Keratinocyte (primary cell): ENCODE measurements around the gene PFKFB4. TPM values are rescaled to one million over a fixed set of nuclear protein-coding genes. Genes with fewer than 3 reads are reported as not detected.
"Not testable (repeated sequence)": the region's sequence is repeated elsewhere in the genome, so short reads cannot be mapped to it uniquely, and the experiment has no call there.

Source experiments
- DNase-seq: peaks from one replicate; pipeline ENCODE4 v3.0.0-alpha.2; 2011; ENCODE audit warnings: low read depth, missing footprints, low spot score
- FAIRE-seq: peaks from 2 replicates; lab custom pipeline; 2011; peaks lifted over from hg19 to GRCh38; lab: Jason Lieb, UNC
- H2AFZ ChIP-seq: 2 replicates; pipeline ENCODE4 v1.6.0; 2012; ENCODE audit warnings: low read length, control low read depth, inconsistent platforms; ENCODE audit not compliant: control insufficient read depth
- H3K27ac ChIP-seq: 2 replicates; pipeline ENCODE4 v1.5.1; 2011; ENCODE audit warnings: low read length; ENCODE audit not compliant: control insufficient read depth, insufficient read depth
- H3K27me3 ChIP-seq: 3 replicates; pipeline ENCODE4 v1.6.0; 2011; ENCODE audit warnings: low read length; ENCODE audit not compliant: control insufficient read depth, insufficient read depth; ENCODE audit errors: extremely low read depth
- H3K36me3 ChIP-seq, 2 experiments: 2 replicates in 1 of 2; 3 replicates in 1 of 2; pipeline ENCODE4 v1.5.1; 2011; ENCODE audit warnings: low read length in 2 of 2, mild to moderate bottlenecking in 1 of 2; ENCODE audit not compliant: control insufficient read depth in 2 of 2, insufficient read depth in 2 of 2; ENCODE audit errors: extremely low read depth in 1 of 2
- H3K4me1 ChIP-seq: 3 replicates; pipeline ENCODE4 v1.5.1; 2011; ENCODE audit warnings: low read length; ENCODE audit not compliant: control insufficient read depth, insufficient read depth; ENCODE audit errors: extremely low read depth
- H3K4me2 ChIP-seq: 3 replicates; pipeline ENCODE4 v1.6.0; 2011; ENCODE audit warnings: low read depth, low read length; ENCODE audit not compliant: control insufficient read depth, insufficient read depth; ENCODE audit errors: extremely low read depth
- H3K4me3 ChIP-seq, 3 experiments: fragments of 200-600 bp in 1 of 3; sonication (generic) in 1 of 3; 2 replicates in 2 of 3; 3 replicates in 1 of 3; pipeline ENCODE4 v1.5.1; 2011 to 2016; ENCODE audit warnings: low read length in 3 of 3, mild to moderate bottlenecking in 3 of 3, control low read depth in 2 of 3, inconsistent platforms in 1 of 3, low read depth in 1 of 3, mixed read lengths in 1 of 3, mixed run types in 1 of 3, moderate library complexity in 1 of 3; ENCODE audit not compliant: control insufficient read depth in 2 of 3, insufficient read depth in 2 of 3; ENCODE audit errors: extremely low read depth in 1 of 3
- H3K79me2 ChIP-seq: 2 replicates; pipeline ENCODE4 v1.6.0; 2012; ENCODE audit warnings: low read length; ENCODE audit not compliant: control insufficient read depth, insufficient read depth
- H3K9ac ChIP-seq: 3 replicates; pipeline ENCODE4 v1.6.0; 2011; ENCODE audit warnings: low read length; ENCODE audit not compliant: control insufficient read depth, insufficient read depth; ENCODE audit errors: extremely low read depth
- H3K9me1 ChIP-seq: 3 replicates; pipeline ENCODE4 v1.6.0; 2011; ENCODE audit warnings: low read length; ENCODE audit not compliant: control insufficient read depth, insufficient read depth; ENCODE audit errors: extremely low read depth
- H3K9me3 ChIP-seq: 2 replicates; pipeline ENCODE4 v1.5.1; 2012; ENCODE audit warnings: low read depth, low read length; ENCODE audit not compliant: control insufficient read depth
- H4K20me1 ChIP-seq: 3 replicates; pipeline ENCODE4 v1.6.0; 2011; ENCODE audit warnings: low read length; ENCODE audit not compliant: control insufficient read depth, insufficient read depth; ENCODE audit errors: extremely low read depth
- CTCF ChIP-seq, 3 experiments: IDR thresholded peaks in 1 of 3; conservative IDR thresholded peaks in 1 of 3; optimal IDR thresholded peaks in 1 of 3; 2 replicates in 2 of 3; 3 replicates in 1 of 3; pipeline versions ENCODE3 to v1.5.1; 2011; ENCODE audit warnings: low read length in 3 of 3, mild to moderate bottlenecking in 3 of 3, moderate library complexity in 2 of 3, control low read depth in 1 of 3, inconsistent platforms in 1 of 3; ENCODE audit not compliant: insufficient read depth in 2 of 3; ENCODE audit errors: extremely low read depth in 1 of 3
- EZH2 ChIP-seq: IDR thresholded peaks from one replicate; pipeline ENCODE4 v1.6.1; 2012; ENCODE audit warnings: inconsistent platforms, mild to moderate bottlenecking, low read length, moderate library complexity
- dilution Hi-C: fragments of 300-500 bp; cut with MboI; formaldehyde crosslinking; loops from one replicate; pipeline ENCODE4 v1.7.0; 2020; ENCODE audit warnings: low sequenced_read_pairs; ENCODE audit not compliant: extremely low pct_ligation_motif_present
- polyA plus RNA-seq, 5 experiments: library from polyadenylated mRNA; depleted of rRNA in 3 of 5; stranded (reverse) in 3 of 5; stranded (forward) in 1 of 5; unstranded in 1 of 5; fragments of >200 nt; gene quantifications; 1 replicate in 1 of 5; 2 replicates in 3 of 5; 3 replicates in 1 of 5; pipeline versions ENCODE4 v1.2.1 to v1.2.3, GENCODE V29; 2011 to 2012; ENCODE audit warnings: missing spikeins in 2 of 5, low read depth in 1 of 5, low replicate concordance in 1 of 5

PFKFB4 gene
- polyA plus RNA-seq, 1 donor (not counting 4 experiments of a cell fraction or from before 2014, with no cell fraction given): 15.1 TPM

- no peak overlapping the region for H3K4me3 ChIP-seq
- H3K36me3 ChIP-seq: peaks cover 12 to 23% of the 10 kb centered on the region in 2 experiments
- dilution Hi-C loops: no loop called here
- no peak overlapping the region for H3K9ac ChIP-seq
- H3K4me2 ChIP-seq: no peak overlapping the region
- H2AFZ ChIP-seq: no peak overlapping the region
- H3K27me3 ChIP-seq: no peaks in the 10 kb centered on the region
- no peaks in the 10 kb centered on the region for H3K9me3 ChIP-seq
- H3K9me1 ChIP-seq: no peaks in the 10 kb centered on the region
- no peak for DNase-seq
- H3K79me2 ChIP-seq: no peaks in the 10 kb centered on the region
- H3K27ac ChIP-seq: no peak overlapping the region
- TF ChIP-seq CTCF (optimal IDR thresholded peaks at IDR 0.05 in 1 of 3, IDR thresholded peaks at IDR 0.05 in 1 of 3, conservative IDR thresholded peaks at IDR 0.05 in 1 of 3; ENCODE audit: extremely low read depth in 1 of 3, insufficient read depth in 2 of 3, low read length in 3 of 3) (no peak), EZH2 (no peak)
- peaks cover 20% of the 10 kb centered on the region for H3K4me1 ChIP-seq
- no peak for FAIRE-seq
- no peaks in the 10 kb centered on the region for H4K20me1 ChIP-seq
These were observed 3.2 kb downstream of the PFKFB4 start for GRCh38 chr3:48553361-48553760.

GRCh38 chr3:48552111-48552951 is 4.3 kb downstream of the PFKFB4 start:
- H3K4me1 ChIP-seq: peaks cover 12% of the 10 kb centered on the region
- no peak overlapping the region for H3K27ac ChIP-seq
- H3K4me3 ChIP-seq: no peak overlapping the region
- H4K20me1 ChIP-seq: no peaks in the 10 kb centered on the region
- H3K9ac ChIP-seq: no peak overlapping the region
- H3K36me3 ChIP-seq: peaks cover 17 to 26% of the 10 kb centered on the region in 2 experiments
- FAIRE-seq: no peak
- no peaks in the 10 kb centered on the region for H3K9me1 ChIP-seq
- dilution Hi-C loops: no loop called here
- no peak for DNase-seq
- H3K4me2 ChIP-seq: no peak overlapping the region
- no peak overlapping the region for H2AFZ ChIP-seq
- H3K79me2 ChIP-seq: no peaks in the 10 kb centered on the region
- TF ChIP-seq EZH2 (no peak), CTCF (optimal IDR thresholded peaks at IDR 0.05 in 1 of 3, IDR thresholded peaks at IDR 0.05 in 1 of 3, conservative IDR thresholded peaks at IDR 0.05 in 1 of 3; ENCODE audit: extremely low read depth in 1 of 3, insufficient read depth in 2 of 3, low read length in 3 of 3) (no peak)
- H3K27me3 ChIP-seq: no peaks in the 10 kb centered on the region
- H3K9me3 ChIP-seq: no peaks in the 10 kb centered on the region

- FAIRE-seq, H3K27ac ChIP-seq, H3K4me3 ChIP-seq, H3K4me2 ChIP-seq, H3K9me3 ChIP-seq, H3K4me1 ChIP-seq, DNase-seq, H3K9ac ChIP-seq, H2AFZ ChIP-seq, H3K79me2 ChIP-seq, H4K20me1 ChIP-seq, H3K27me3 ChIP-seq, dilution Hi-C loops, H3K9me1 ChIP-seq: not testable (repeated sequence)
- H3K36me3 ChIP-seq: peaks cover 22 to 28% of the 10 kb centered on the region in 2 experiments
These were observed 5.0 kb downstream of the PFKFB4 start for GRCh38 chr3:48551651-48552050.
